Mesenchymal stem cell (in vitro differentiated cells and primary cell): Measurements from ENCODE around the gene BICDL1.
A peak's percentile ranks its signal among the peaks of the same experiment; 100 is the strongest.

Experiments used
- DNase-seq: peaks from one replicate; pipeline ENCODE4 v3.0.0-alpha.2; 2013
- H2AFZ ChIP-seq: one replicate; pipeline ENCODE4 v1.6.1; 2013; ENCODE audit warnings: low read depth, mild to moderate bottlenecking, control low read depth, inconsistent platforms, low read length, moderate library complexity
- H2AK5ac ChIP-seq: 2 replicates; pipeline ENCODE4 v1.6.1; 2013; ENCODE audit warnings: low read length, moderate library complexity, mild to moderate bottlenecking, inconsistent platforms; ENCODE audit not compliant: severe bottlenecking
- H2BK120ac ChIP-seq: one replicate; pipeline ENCODE4 v1.6.1; 2013; ENCODE audit warnings: low read depth, mild to moderate bottlenecking, inconsistent platforms, low read length, moderate library complexity
- H2BK12ac ChIP-seq, 2 experiments: one replicate each; pipeline ENCODE4 v1.6.1; 2013; ENCODE audit warnings: inconsistent platforms in 2 of 2, low read length in 2 of 2, mild to moderate bottlenecking in 2 of 2, moderate library complexity in 2 of 2, control low read depth in 1 of 2
- H2BK15ac ChIP-seq: one replicate; pipeline ENCODE4 v1.6.1; 2013; ENCODE audit warnings: mild to moderate bottlenecking, low read depth, inconsistent platforms; ENCODE audit not compliant: poor library complexity, severe bottlenecking
- H2BK5ac ChIP-seq: 2 replicates; pipeline ENCODE4 v1.6.1; 2013; ENCODE audit warnings: low read depth, mild to moderate bottlenecking, low read length, control low read depth, inconsistent platforms; ENCODE audit not compliant: poor library complexity, severe bottlenecking
- H3K14ac ChIP-seq, 2 experiments: one replicate each; pipeline ENCODE4 v1.6.1; 2013; ENCODE audit warnings: inconsistent platforms in 2 of 2, low read length in 2 of 2, control low read depth in 1 of 2, mild to moderate bottlenecking in 1 of 2, moderate library complexity in 1 of 2
- H3K18ac ChIP-seq, 2 experiments: one replicate each; pipeline ENCODE4 v1.6.1; 2013; ENCODE audit warnings: inconsistent platforms in 2 of 2, low read length in 2 of 2, control low read depth in 1 of 2, low read depth in 1 of 2, mild to moderate bottlenecking in 1 of 2
- H3K23ac ChIP-seq, 2 experiments: one replicate each; pipeline ENCODE4 v1.6.1; 2013; ENCODE audit warnings: inconsistent platforms in 2 of 2, low read length in 2 of 2, mild to moderate bottlenecking in 2 of 2, moderate library complexity in 2 of 2, control low read depth in 1 of 2
- H3K27ac ChIP-seq: 2 replicates; pipeline ENCODE4 v1.5.1; 2013; ENCODE audit warnings: mild to moderate bottlenecking, moderate library complexity, low read length, control low read depth, inconsistent platforms; ENCODE audit not compliant: poor library complexity, severe bottlenecking
- H3K27me3 ChIP-seq, 2 experiments: 2 replicates each; pipeline versions ENCODE4 v1.6.1 to v1.7.0; 2013; ENCODE audit warnings: low read length in 2 of 2, mild to moderate bottlenecking in 2 of 2, moderate library complexity in 2 of 2, control low read depth in 1 of 2, inconsistent platforms in 1 of 2; ENCODE audit not compliant: control insufficient read depth in 1 of 2, insufficient read depth in 1 of 2
- H3K36me3 ChIP-seq, 2 experiments: 2 replicates each; pipeline versions ENCODE4 v1.6.1 to v1.7.0; 2013; ENCODE audit warnings: low read length in 2 of 2, control low read depth in 1 of 2, inconsistent platforms in 1 of 2, low read depth in 1 of 2, mild to moderate bottlenecking in 1 of 2; ENCODE audit not compliant: insufficient read depth in 2 of 2, control insufficient read depth in 1 of 2
- H3K4ac ChIP-seq, 2 experiments: one replicate each; pipeline ENCODE4 v1.6.1; 2013; ENCODE audit warnings: inconsistent platforms in 2 of 2, low read length in 2 of 2, mild to moderate bottlenecking in 2 of 2, moderate library complexity in 2 of 2, control low read depth in 1 of 2, low read depth in 1 of 2
- H3K4me1 ChIP-seq: 2 replicates; pipeline ENCODE4 v1.6.1; 2013; ENCODE audit warnings: low read depth, low read length, control low read depth; ENCODE audit not compliant: control insufficient read depth, insufficient read depth
- H3K4me2 ChIP-seq: 2 replicates; pipeline ENCODE4 v1.6.1; 2013; ENCODE audit warnings: low read length, mild to moderate bottlenecking, inconsistent platforms; ENCODE audit not compliant: poor library complexity, severe bottlenecking
- H3K4me3 ChIP-seq, 2 experiments: 2 replicates each; pipeline versions ENCODE4 v1.5.1 to v1.7.0; 2013; ENCODE audit warnings: low read length in 2 of 2, mild to moderate bottlenecking in 2 of 2, control low read depth in 1 of 2, low read depth in 1 of 2; ENCODE audit not compliant: insufficient read depth in 1 of 2
- H3K79me1 ChIP-seq: replicated peaks from 2 replicates; pipeline ENCODE4 v1.6.1; 2013; ENCODE audit warnings: mild to moderate bottlenecking, control low read depth, low read length, inconsistent platforms; ENCODE audit not compliant: poor library complexity, severe bottlenecking
- H3K9ac ChIP-seq: 2 replicates; pipeline ENCODE4 v1.7.0; 2013; ENCODE audit warnings: mild to moderate bottlenecking, low read length, moderate library complexity
- H3K9me3 ChIP-seq: 2 replicates; pipeline ENCODE4 v1.7.0; 2013; ENCODE audit warnings: mild to moderate bottlenecking, low read length; ENCODE audit not compliant: control insufficient read depth
- H4K8ac ChIP-seq: one replicate; pipeline ENCODE4 v1.6.1; 2013; ENCODE audit warnings: inconsistent platforms, mild to moderate bottlenecking, low read length, moderate library complexity
- H4K91ac ChIP-seq: one replicate; pipeline ENCODE4 v1.6.1; 2013; ENCODE audit warnings: mild to moderate bottlenecking, low read length, inconsistent platforms
- WGBS: methylation state at CpG from one replicate; pipeline ENCODE4 v1.1.7; 2013; ENCODE audit warnings: mixed read lengths; 5-methylcytosine and 5-hydroxymethylcytosine counted together

Gene BICDL1

DNA sequence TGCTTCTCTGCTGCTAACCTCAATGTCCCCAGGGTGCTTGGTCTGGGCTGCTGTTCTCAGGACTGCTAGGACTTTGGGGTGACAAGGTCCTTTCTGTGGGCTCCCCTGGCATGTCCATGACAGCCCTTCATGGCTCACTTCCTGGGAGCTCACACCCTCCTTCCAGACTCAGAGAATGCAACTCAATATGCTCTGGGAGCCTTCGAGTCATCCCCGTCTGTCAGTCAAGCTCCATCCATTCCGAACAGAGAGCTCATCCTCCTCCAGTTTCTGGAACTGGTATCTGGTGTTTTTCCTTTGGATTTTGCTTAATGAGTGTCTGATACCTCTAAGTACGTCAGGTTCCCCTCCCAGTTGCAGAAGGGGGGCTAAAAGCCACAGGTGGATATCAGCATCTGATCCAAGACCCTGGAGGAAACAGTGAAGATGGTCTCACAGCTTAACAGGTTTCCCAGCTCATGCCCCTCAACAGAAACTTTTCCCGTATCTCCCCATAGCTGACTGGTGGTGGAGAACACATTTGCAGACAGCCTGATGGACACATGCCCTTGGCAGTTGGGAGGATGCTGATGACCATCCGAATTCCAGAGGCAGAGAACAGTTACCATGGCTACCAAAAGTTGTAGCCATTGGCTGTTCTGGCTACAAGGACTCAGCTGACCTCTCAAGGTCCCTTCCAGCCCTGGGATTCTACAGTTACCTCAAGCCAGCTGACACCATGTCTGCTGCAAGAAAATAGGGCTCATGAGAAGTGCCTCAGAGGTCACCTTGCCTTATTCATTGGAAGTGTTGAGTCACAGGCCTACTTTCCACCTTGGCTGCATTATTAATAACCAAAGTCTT, 137.0 kb downstream of the BICDL1 start:
- peak; percentile 29 for DNase-seq
- no peak overlapping the region for H2BK5ac ChIP-seq
- 96% methylated on average over 6 of the region's 6 CpGs for WGBS

GRCh38 chr12:120126635-120127005, 137.6 kb downstream of the BICDL1 start:
- Histone ChIP-seq H2AK5ac (no peak overlapping the region), H3K4me1 (no peaks in the 10 kb centered on the region), H3K9me3 (no peaks in the 10 kb centered on the region), H2BK12ac (no peak overlapping the region), H4K91ac (no peak overlapping the region), H4K8ac (no peak overlapping the region), H3K79me1 (peaks cover 10% of the 10 kb centered on the region), H3K14ac (no peak overlapping the region), H3K27me3 (no peaks in the 10 kb centered on the region), H3K27ac (no peak overlapping the region), H2BK5ac (no peak overlapping the region), H3K4me2 (no peak overlapping the region), H3K4ac (no peak overlapping the region), H3K23ac (no peak overlapping the region), H2BK15ac (no peak overlapping the region), H3K36me3 (peaks cover 63 to 65% of the 10 kb centered on the region in 2 experiments), H3K4me3 (no peak overlapping the region), H2BK120ac (no peak overlapping the region), H2AFZ (no peak overlapping the region), H3K18ac (no peak overlapping the region), H3K9ac (peak overlapping the region; percentile 50)
- 81% methylated on average over 2 of the region's 2 CpGs for WGBS
- DNase-seq: no peak

More for the DNA sequence above, 137.0 kb downstream of the BICDL1 start:
- no peak overlapping the region for H2BK15ac ChIP-seq
- no peak overlapping the region for H3K4me3 ChIP-seq
- H3K9ac ChIP-seq: peak overlapping the region; percentile 50
- H3K9me3 ChIP-seq: no peaks in the 10 kb centered on the region
- no peak overlapping the region for H2BK12ac ChIP-seq
- no peaks in the 10 kb centered on the region for H3K27me3 ChIP-seq
- peaks cover 6% of the 10 kb centered on the region for H3K79me1 ChIP-seq
- H3K4ac ChIP-seq: no peak overlapping the region
- H3K23ac ChIP-seq: no peak overlapping the region
- H4K8ac ChIP-seq: peak overlapping the region; percentile 57
- H3K36me3 ChIP-seq: peaks cover 56 to 59% of the 10 kb centered on the region in 2 experiments
- H3K27ac ChIP-seq: no peak overlapping the region
- H2AFZ ChIP-seq: no peak overlapping the region
- H2BK120ac ChIP-seq: no peak overlapping the region
- no peak overlapping the region for H2AK5ac ChIP-seq
- H3K4me2 ChIP-seq: no peak overlapping the region
- H3K4me1 ChIP-seq: no peaks in the 10 kb centered on the region
- H4K91ac ChIP-seq: no peak overlapping the region
- peak overlapping the region in 1 of 2 experiments; percentile 11 for H3K18ac ChIP-seq
- H3K14ac ChIP-seq: no peak overlapping the region

- H3K9ac ChIP-seq: no peak overlapping the region
Observed at GRCh38 chr12:120130011-120130410, 141.0 kb downstream of the BICDL1 start.

GRCh38 chr12:120131116-120131515, 142.1 kb downstream of the BICDL1 start:
- Histone ChIP-seq H3K9me3 (no peaks in the 10 kb centered on the region), H2AK5ac (no peak overlapping the region), H3K4me3 (no peak overlapping the region), H2BK120ac (no peak overlapping the region), H3K18ac (no peak overlapping the region), H2BK5ac (no peak overlapping the region), H2BK12ac (no peak overlapping the region), H3K23ac (no peak overlapping the region), H3K4me2 (no peak overlapping the region), H3K14ac (no peak overlapping the region), H4K8ac (no peak overlapping the region), H3K36me3 (peaks cover 95% of the 10 kb centered on the region in 2 experiments), H3K4me1 (no peaks in the 10 kb centered on the region), H2AFZ (no peak overlapping the region), H4K91ac (no peak overlapping the region), H2BK15ac (no peak overlapping the region), H3K27me3 (no peaks in the 10 kb centered on the region), H3K4ac (no peak overlapping the region), H3K27ac (no peak overlapping the region), H3K79me1 (peaks cover 31% of the 10 kb centered on the region), H3K9ac (no peak overlapping the region)
- WGBS: 98% methylated on average over 15 of the region's 15 CpGs
- DNase-seq: no peak

More at GRCh38 chr12:120130011-120130410, 141.0 kb downstream of the BICDL1 start:
- Histone ChIP-seq H3K4me2 (no peak overlapping the region), H4K91ac (no peak overlapping the region), H3K79me1 (peaks cover 31% of the 10 kb centered on the region), H3K27me3 (no peaks in the 10 kb centered on the region), H3K4ac (no peak overlapping the region), H3K27ac (no peak overlapping the region), H3K23ac (no peak overlapping the region), H3K18ac (no peak overlapping the region), H3K4me1 (no peaks in the 10 kb centered on the region), H3K9me3 (no peaks in the 10 kb centered on the region), H2BK120ac (no peak overlapping the region), H2AFZ (no peak overlapping the region), H3K14ac (no peak overlapping the region), H3K36me3 (peaks cover 96% of the 10 kb centered on the region in 2 experiments), H2BK12ac (no peak overlapping the region), H3K4me3 (no peak overlapping the region), H2BK15ac (no peak overlapping the region), H2AK5ac (no peak overlapping the region), H2BK5ac (no peak overlapping the region), H4K8ac (no peak overlapping the region)
- DNase-seq: no peak
- WGBS: 98% methylated on average over 6 of the region's 6 CpGs
